Measurements from ENCODE around the gene SLC39A12. TPM values are rescaled to one million over a fixed set of nuclear protein-coding genes. Genes with fewer than 3 reads are reported as not detected.

Gene SLC39A12
- polyA plus RNA-seq, 2 of the 4 experiments (the other 2 are of a cell fraction) = not detected

DNA sequence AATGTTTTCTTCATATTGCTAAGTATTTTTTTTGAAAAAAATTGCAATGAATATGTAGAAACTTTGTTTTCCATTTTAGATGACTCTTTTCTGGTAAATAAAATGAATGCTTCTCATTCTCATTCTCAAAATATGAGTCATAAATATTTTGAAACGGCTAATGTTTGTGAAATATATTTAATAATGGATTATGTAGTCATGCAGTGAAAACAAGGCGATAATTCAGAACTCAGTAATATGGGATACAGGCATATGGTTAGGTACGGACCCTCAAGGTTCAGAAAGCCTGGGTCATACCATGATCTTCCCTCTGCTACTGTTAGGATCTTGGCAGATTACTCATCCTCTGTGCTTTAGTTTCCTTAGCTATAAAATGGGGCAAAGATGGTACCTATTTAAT, 46.2 kb upstream of the SLC39A12 start:
- WGBS (ENCODE audit: missing lambda C conversion rate) = 21% methylated on average over 3 of the region's 3 CpGs
- ChIA-PET CTCF (interaction anchor here (0.7 kb wide), 1 partner anchor 199 kb away, joined by 3 read pairs; no protein-coding TSS in a partner anchor), POLR2A (no interaction called here)
- Histone ChIP-seq H3K4me2 (peak overlapping the region; percentile 2; the same call in 1 of the 3 replicates), H3K4me3 (no peak overlapping the region), H3K9me3 (no peaks in the 10 kb centered on the region), H3K27ac (no peak overlapping the region), H3K4me1 (peaks cover 13% of the 10 kb centered on the region; the same call in 1 of the 3 replicates)
- DNase-seq (ENCODE audit: low read depth in 1 of 2, low spot score in 1 of 2) = no peak
- no peak for TF ChIP-seq FOSL2 (IDR thresholded peaks at IDR 0.05)
- peak; percentile 25; the same call in 1 of the 2 replicates for TF ChIP-seq FOSL2 (CRISPR knock-in tag; IDR thresholded peaks at IDR 0.05)
- no peak for TF ChIP-seq HOXB5 (CRISPR knock-in tag; IDR thresholded peaks at IDR 0.05)
- ATAC-seq = no peak
- FAIRE-seq = no peak

DNA sequence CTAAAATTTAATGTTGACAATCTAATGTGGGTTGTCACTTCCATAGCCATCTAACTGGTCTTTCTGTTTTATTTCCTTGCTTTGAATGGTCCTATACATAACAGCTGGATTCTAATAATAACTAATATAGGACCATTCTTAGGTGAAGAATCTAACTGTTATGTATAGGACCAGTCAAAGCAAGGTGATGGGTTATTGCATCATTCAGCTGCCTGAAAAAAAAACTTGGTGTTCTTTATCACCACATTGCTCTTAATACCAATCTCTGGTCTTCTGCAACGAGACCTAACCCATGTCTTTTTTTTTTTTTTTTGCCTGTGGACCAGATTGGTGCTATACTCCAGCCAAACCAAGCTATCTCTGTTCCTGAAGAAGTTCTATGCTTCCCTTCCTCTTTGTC, 45.7 kb upstream of the SLC39A12 start:
- ChIA-PET CTCF (interaction anchor here (0.7 kb wide), 1 partner anchor 198 kb away, joined by 3 read pairs; no protein-coding TSS in a partner anchor), POLR2A (no interaction called here)
- TF ChIP-seq, protein P1, sequence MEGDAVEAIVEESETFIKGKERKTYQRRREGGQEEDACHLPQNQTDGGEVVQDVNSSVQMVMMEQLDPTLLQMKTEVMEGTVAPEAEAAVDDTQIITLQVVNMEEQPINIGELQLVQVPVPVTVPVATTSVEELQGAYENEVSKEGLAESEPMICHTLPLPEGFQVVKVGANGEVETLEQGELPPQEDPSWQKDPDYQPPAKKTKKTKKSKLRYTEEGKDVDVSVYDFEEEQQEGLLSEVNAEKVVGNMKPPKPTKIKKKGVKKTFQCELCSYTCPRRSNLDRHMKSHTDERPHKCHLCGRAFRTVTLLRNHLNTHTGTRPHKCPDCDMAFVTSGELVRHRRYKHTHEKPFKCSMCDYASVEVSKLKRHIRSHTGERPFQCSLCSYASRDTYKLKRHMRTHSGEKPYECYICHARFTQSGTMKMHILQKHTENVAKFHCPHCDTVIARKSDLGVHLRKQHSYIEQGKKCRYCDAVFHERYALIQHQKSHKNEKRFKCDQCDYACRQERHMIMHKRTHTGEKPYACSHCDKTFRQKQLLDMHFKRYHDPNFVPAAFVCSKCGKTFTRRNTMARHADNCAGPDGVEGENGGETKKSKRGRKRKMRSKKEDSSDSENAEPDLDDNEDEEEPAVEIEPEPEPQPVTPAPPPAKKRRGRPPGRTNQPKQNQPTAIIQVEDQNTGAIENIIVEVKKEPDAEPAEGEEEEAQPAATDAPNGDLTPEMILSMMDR (IDR thresholded peaks at IDR 0.05) = no peak
- TF ChIP-seq KDM1A (IDR thresholded peaks at IDR 0.05; ENCODE audit: low read depth) (no peak), NR3C1 (IDR thresholded peaks at IDR 0.05) (no peak), FOSL2 (IDR thresholded peaks at IDR 0.05) (no peak), FOSL2 (CRISPR knock-in tag; IDR thresholded peaks at IDR 0.05) (no peak), EHF (CRISPR knock-in tag; IDR thresholded peaks at IDR 0.05) (no peak)
- Histone ChIP-seq H3K9me3 (no peaks in the 10 kb centered on the region), H3K4me2 (no peak overlapping the region), H3K4me1 (peaks cover 13% of the 10 kb centered on the region; the same call in 1 of the 3 replicates), H3K4me3 (no peak overlapping the region), H3K27ac (no peak overlapping the region)
- FAIRE-seq (peak; percentile 39), DNase-seq (ENCODE audit: low read depth in 1 of 2, low spot score in 1 of 2) (no peak), ATAC-seq (no peak)
- WGBS (ENCODE audit: missing lambda C conversion rate) = 0% methylated on average over 1 of the region's 1 CpG

DNA sequence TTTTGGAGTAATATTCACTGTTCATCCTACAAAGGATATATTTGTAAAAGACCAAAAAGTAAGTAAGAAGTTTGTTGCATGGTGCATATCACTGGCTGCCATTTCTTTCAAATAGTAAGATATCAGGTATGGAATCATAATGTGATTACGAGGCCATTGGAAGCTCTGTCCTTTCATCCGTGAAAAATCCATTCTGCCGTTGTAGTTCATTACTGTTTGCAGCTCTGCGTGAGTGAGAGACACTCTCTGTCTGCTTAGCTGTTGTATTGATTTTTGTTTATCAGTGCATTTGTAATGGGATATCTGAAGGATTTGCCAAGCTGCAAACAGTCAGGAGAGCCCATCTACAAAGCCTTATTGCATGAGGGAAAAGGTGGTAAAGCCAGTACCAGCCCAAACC, 44.1 kb upstream of the SLC39A12 start:
- Histone ChIP-seq H3K4me3 (no peak overlapping the region), H3K9me3 (no peaks in the 10 kb centered on the region), H3K4me1 (peaks cover 13% of the 10 kb centered on the region; the same call in 1 of the 3 replicates), H3K4me2 (no peak overlapping the region), H3K27ac (no peak overlapping the region)
- no peak for ATAC-seq
- DNase-seq (ENCODE audit: low read depth in 1 of 2, low spot score in 1 of 2) = no peak
- 61% methylated on average over 4 of the region's 4 CpGs for WGBS (ENCODE audit: missing lambda C conversion rate)
- ChIA-PET POLR2A (no interaction called here), CTCF (interaction anchor here (1.6 kb wide), 1 partner anchor 10 kb away, joined by 3 read pairs; no protein-coding TSS in a partner anchor)
- no peak for FAIRE-seq
- TF ChIP-seq POLR2A (IDR thresholded peaks at IDR 0.05; ENCODE audit: low read length) = no peak
- TF ChIP-seq TP53 (CRISPR knock-in tag; IDR thresholded peaks at IDR 0.05) = no peak
- no peak for TF ChIP-seq MAZ (IDR thresholded peaks at IDR 0.05; ENCODE audit: borderline replicate concordance, low read depth, low read length)
- TF ChIP-seq, protein P2, sequence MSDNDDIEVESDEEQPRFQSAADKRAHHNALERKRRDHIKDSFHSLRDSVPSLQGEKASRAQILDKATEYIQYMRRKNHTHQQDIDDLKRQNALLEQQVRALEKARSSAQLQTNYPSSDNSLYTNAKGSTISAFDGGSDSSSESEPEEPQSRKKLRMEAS (IDR thresholded peaks at IDR 0.05) = no peak
- TF ChIP-seq ZSCAN20 (CRISPR knock-in tag; IDR thresholded peaks at IDR 0.05) = no peak
- no peak for TF ChIP-seq KDM5A (IDR thresholded peaks at IDR 0.05)
- TF ChIP-seq, protein P3, sequence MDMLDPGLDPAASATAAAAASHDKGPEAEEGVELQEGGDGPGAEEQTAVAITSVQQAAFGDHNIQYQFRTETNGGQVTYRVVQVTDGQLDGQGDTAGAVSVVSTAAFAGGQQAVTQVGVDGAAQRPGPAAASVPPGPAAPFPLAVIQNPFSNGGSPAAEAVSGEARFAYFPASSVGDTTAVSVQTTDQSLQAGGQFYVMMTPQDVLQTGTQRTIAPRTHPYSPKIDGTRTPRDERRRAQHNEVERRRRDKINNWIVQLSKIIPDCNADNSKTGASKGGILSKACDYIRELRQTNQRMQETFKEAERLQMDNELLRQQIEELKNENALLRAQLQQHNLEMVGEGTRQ (IDR thresholded peaks at IDR 0.05) = no peak
- TF ChIP-seq, protein P4, sequence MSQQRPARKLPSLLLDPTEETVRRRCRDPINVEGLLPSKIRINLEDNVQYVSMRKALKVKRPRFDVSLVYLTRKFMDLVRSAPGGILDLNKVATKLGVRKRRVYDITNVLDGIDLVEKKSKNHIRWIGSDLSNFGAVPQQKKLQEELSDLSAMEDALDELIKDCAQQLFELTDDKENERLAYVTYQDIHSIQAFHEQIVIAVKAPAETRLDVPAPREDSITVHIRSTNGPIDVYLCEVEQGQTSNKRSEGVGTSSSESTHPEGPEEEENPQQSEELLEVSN (IDR thresholded peaks at IDR 0.05; ENCODE audit: borderline replicate concordance, low read depth) = no peak
- TF ChIP-seq, protein P5, sequence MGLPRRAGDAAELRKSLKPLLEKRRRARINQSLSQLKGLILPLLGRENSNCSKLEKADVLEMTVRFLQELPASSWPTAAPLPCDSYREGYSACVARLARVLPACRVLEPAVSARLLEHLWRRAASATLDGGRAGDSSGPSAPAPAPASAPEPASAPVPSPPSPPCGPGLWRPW (IDR thresholded peaks at IDR 0.05) = no peak
- TF ChIP-seq RCOR1 (IDR thresholded peaks at IDR 0.05; ENCODE audit: low read depth, low read length) = no peak
- TF ChIP-seq ZC3H11A (IDR thresholded peaks at IDR 0.05) = no peak
- no peak for TF ChIP-seq JUNB (IDR thresholded peaks at IDR 0.05)
- no peak for TF ChIP-seq HOXB13 (CRISPR knock-in tag; IDR thresholded peaks at IDR 0.05; ENCODE audit: low read depth)
- no peak for TF ChIP-seq RARB (CRISPR knock-in tag; IDR thresholded peaks at IDR 0.05)
- TF ChIP-seq, protein P6, sequence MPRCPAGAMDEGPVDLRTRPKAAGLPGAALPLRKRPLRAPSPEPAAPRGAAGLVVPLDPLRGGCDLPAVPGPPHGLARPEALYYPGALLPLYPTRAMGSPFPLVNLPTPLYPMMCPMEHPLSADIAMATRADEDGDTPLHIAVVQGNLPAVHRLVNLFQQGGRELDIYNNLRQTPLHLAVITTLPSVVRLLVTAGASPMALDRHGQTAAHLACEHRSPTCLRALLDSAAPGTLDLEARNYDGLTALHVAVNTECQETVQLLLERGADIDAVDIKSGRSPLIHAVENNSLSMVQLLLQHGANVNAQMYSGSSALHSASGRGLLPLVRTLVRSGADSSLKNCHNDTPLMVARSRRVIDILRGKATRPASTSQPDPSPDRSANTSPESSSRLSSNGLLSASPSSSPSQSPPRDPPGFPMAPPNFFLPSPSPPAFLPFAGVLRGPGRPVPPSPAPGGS (IDR thresholded peaks at IDR 0.05) = no peak
- TF ChIP-seq CBX8 (IDR thresholded peaks at IDR 0.05) = no peak; the same call in 1 of the 2 replicates
- TF ChIP-seq, protein P7, sequence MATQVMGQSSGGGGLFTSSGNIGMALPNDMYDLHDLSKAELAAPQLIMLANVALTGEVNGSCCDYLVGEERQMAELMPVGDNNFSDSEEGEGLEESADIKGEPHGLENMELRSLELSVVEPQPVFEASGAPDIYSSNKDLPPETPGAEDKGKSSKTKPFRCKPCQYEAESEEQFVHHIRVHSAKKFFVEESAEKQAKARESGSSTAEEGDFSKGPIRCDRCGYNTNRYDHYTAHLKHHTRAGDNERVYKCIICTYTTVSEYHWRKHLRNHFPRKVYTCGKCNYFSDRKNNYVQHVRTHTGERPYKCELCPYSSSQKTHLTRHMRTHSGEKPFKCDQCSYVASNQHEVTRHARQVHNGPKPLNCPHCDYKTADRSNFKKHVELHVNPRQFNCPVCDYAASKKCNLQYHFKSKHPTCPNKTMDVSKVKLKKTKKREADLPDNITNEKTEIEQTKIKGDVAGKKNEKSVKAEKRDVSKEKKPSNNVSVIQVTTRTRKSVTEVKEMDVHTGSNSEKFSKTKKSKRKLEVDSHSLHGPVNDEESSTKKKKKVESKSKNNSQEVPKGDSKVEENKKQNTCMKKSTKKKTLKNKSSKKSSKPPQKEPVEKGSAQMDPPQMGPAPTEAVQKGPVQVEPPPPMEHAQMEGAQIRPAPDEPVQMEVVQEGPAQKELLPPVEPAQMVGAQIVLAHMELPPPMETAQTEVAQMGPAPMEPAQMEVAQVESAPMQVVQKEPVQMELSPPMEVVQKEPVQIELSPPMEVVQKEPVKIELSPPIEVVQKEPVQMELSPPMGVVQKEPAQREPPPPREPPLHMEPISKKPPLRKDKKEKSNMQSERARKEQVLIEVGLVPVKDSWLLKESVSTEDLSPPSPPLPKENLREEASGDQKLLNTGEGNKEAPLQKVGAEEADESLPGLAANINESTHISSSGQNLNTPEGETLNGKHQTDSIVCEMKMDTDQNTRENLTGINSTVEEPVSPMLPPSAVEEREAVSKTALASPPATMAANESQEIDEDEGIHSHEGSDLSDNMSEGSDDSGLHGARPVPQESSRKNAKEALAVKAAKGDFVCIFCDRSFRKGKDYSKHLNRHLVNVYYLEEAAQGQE (IDR thresholded peaks at IDR 0.05) = no peak
- no peak for TF ChIP-seq RFX5 (IDR thresholded peaks at IDR 0.05)

Measured in A549 (cell line).